DOHH2 (cell line): ENCODE measurements around the gene SEMA4C.

Experiments used
- H3F3A ChIP-seq: fragments of 200-600 bp; sonication (generic), shearing (Covaris generic); 2 replicates; pipeline ENCODE4 v1.6.0; 2016; ENCODE audit warnings: antibody characterized with exemption, mild to moderate bottlenecking; ENCODE audit not compliant: control insufficient read depth, insufficient read depth
- H3K27ac ChIP-seq: fragments of 200-600 bp; sonication (generic); 2 replicates; pipeline ENCODE4 v1.5.1; 2014; ENCODE audit warnings: low read depth, mild to moderate bottlenecking, low read length, moderate library complexity
- H3K27me3 ChIP-seq: fragments of 200-600 bp; sonication (generic); 2 replicates; pipeline ENCODE4 v1.6.1; 2014; ENCODE audit warnings: mild to moderate bottlenecking, low read length, mixed read lengths; ENCODE audit not compliant: control insufficient read depth
- H3K36me3 ChIP-seq: fragments of 200-600 bp; sonication (generic); 2 replicates; pipeline ENCODE4 v1.6.1; 2014; ENCODE audit warnings: mild to moderate bottlenecking, low read length, moderate library complexity, mixed read lengths; ENCODE audit not compliant: control insufficient read depth
- H3K4me1 ChIP-seq: fragments of 200-600 bp; sonication (generic); 2 replicates; pipeline ENCODE4 v1.6.1; 2014; ENCODE audit warnings: mild to moderate bottlenecking, low read length, mixed read lengths; ENCODE audit not compliant: control insufficient read depth
- H3K4me2 ChIP-seq: fragments of 200-600 bp; sonication (generic); 2 replicates; pipeline ENCODE4 v1.6.0; 2014; ENCODE audit warnings: mild to moderate bottlenecking, low read length, moderate library complexity
- H3K4me3 ChIP-seq: fragments of 200-600 bp; sonication (generic); 2 replicates; pipeline ENCODE4 v1.5.1; 2014; ENCODE audit warnings: mild to moderate bottlenecking, low read length, mixed read lengths
- H3K79me2 ChIP-seq: fragments of 200-600 bp; sonication (generic); 2 replicates; pipeline ENCODE4 v1.6.1; 2014; ENCODE audit warnings: mild to moderate bottlenecking, low read length, mixed read lengths; ENCODE audit not compliant: control insufficient read depth
- H3K9me2 ChIP-seq: fragments of 200-600 bp; sonication (generic); replicated peaks from 2 replicates; pipeline ENCODE4 v1.6.1; 2014; ENCODE audit warnings: mild to moderate bottlenecking, low read length, mixed read lengths; ENCODE audit not compliant: control insufficient read depth
- H3K9me3 ChIP-seq: fragments of 200-600 bp; sonication (generic); 2 replicates; pipeline ENCODE4 v1.6.1; 2014; ENCODE audit warnings: antibody characterized with exemption, low read length, mixed read lengths; ENCODE audit not compliant: control insufficient read depth, insufficient read depth
- H4K20me1 ChIP-seq: fragments of 200-600 bp; sonication (generic); 2 replicates; pipeline ENCODE4 v1.6.0; 2014; ENCODE audit warnings: low read depth, mild to moderate bottlenecking, antibody characterized with exemption, low read length, moderate library complexity; ENCODE audit not compliant: control insufficient read depth, insufficient read depth
- EZH2phosphoT487 ChIP-seq: fragments of 200-600 bp; sonication (generic); IDR thresholded peaks from 2 replicates; pipeline ENCODE4 v1.6.1; 2017; ENCODE audit warnings: borderline replicate concordance, mild to moderate bottlenecking, antibody characterized with exemption, low read length, moderate library complexity, mixed read lengths
- TF ChIP-seq, protein P1 (sequence below): fragments of 200-600 bp; sonication (generic); IDR thresholded peaks from one replicate; pipeline ENCODE4 v1.5.1; 2014; ENCODE audit warnings: antibody characterized with exemption, mild to moderate bottlenecking, low read depth, low read length; ENCODE audit not compliant: poor library complexity, severe bottlenecking

The SEMA4C gene

GRCh38 chr2:96882906-96883305 lies 13.0 kb upstream of the SEMA4C start:
- H3K27ac ChIP-seq, result no peak overlapping the region
- no peaks in the 10 kb centered on the region for H3K4me1 ChIP-seq

GRCh38 chr2:96882230-96882629 lies 12.3 kb upstream of the SEMA4C start:
- Histone ChIP-seq H3K27me3 (no peaks in the 10 kb centered on the region), H3K36me3 (no peaks in the 10 kb centered on the region), H3K79me2 (no peaks in the 10 kb centered on the region), H4K20me1 (no peaks in the 10 kb centered on the region), H3K4me2 (no peak overlapping the region), H3F3A (no peaks in the 10 kb centered on the region), H3K4me1 (no peaks in the 10 kb centered on the region), H3K4me3 (no peak overlapping the region), H3K9me2 (no peaks in the 10 kb centered on the region), H3K27ac (no peak overlapping the region), H3K9me3 (no peaks in the 10 kb centered on the region)
- TF ChIP-seq, protein P1, sequence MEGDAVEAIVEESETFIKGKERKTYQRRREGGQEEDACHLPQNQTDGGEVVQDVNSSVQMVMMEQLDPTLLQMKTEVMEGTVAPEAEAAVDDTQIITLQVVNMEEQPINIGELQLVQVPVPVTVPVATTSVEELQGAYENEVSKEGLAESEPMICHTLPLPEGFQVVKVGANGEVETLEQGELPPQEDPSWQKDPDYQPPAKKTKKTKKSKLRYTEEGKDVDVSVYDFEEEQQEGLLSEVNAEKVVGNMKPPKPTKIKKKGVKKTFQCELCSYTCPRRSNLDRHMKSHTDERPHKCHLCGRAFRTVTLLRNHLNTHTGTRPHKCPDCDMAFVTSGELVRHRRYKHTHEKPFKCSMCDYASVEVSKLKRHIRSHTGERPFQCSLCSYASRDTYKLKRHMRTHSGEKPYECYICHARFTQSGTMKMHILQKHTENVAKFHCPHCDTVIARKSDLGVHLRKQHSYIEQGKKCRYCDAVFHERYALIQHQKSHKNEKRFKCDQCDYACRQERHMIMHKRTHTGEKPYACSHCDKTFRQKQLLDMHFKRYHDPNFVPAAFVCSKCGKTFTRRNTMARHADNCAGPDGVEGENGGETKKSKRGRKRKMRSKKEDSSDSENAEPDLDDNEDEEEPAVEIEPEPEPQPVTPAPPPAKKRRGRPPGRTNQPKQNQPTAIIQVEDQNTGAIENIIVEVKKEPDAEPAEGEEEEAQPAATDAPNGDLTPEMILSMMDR, result no peak
- TF ChIP-seq EZH2phosphoT487, result no peak

More at GRCh38 chr2:96882906-96883305, 13.0 kb upstream of the SEMA4C start:
- no peaks in the 10 kb centered on the region for H3K9me3 ChIP-seq
- H3K4me2 ChIP-seq, result no peak overlapping the region
- H3F3A ChIP-seq, result no peaks in the 10 kb centered on the region
- H3K79me2 ChIP-seq, result no peaks in the 10 kb centered on the region
- no peaks in the 10 kb centered on the region for H3K27me3 ChIP-seq
- no peaks in the 10 kb centered on the region for H3K9me2 ChIP-seq
- TF ChIP-seq EZH2phosphoT487, result no peak
- TF ChIP-seq, protein P1, result no peak
- H4K20me1 ChIP-seq, result no peaks in the 10 kb centered on the region
- H3K4me3 ChIP-seq, result no peak overlapping the region
- H3K36me3 ChIP-seq, result no peaks in the 10 kb centered on the region

- H3K4me2 ChIP-seq, result no peak overlapping the region
Measured at GRCh38 chr2:96881349-96882195, 11.7 kb upstream of the SEMA4C start.

More at GRCh38 chr2:96881349-96882195, 11.7 kb upstream of the SEMA4C start:
- Histone ChIP-seq H3K27ac (no peak overlapping the region), H3F3A (no peaks in the 10 kb centered on the region), H4K20me1 (no peaks in the 10 kb centered on the region), H3K36me3 (no peaks in the 10 kb centered on the region), H3K9me2 (no peaks in the 10 kb centered on the region), H3K4me1 (no peaks in the 10 kb centered on the region), H3K79me2 (no peaks in the 10 kb centered on the region), H3K4me3 (no peak overlapping the region), H3K27me3 (no peaks in the 10 kb centered on the region), H3K9me3 (no peaks in the 10 kb centered on the region)
- TF ChIP-seq, protein P1, result no peak
- TF ChIP-seq EZH2phosphoT487, result no peak
